H9 (cell line): ENCODE data around the gene HIC1. TPM values are rescaled to one million over a fixed set of nuclear protein-coding genes. Genes with fewer than 3 reads are reported as not detected.

Experiments
- DNase-seq: peaks from one replicate; pipeline ENCODE4 v3.0.0-alpha.2; 2017
- H2AFZ ChIP-seq: one replicate; pipeline ENCODE4 v1.6.1; 2013; ENCODE audit warnings: mild to moderate bottlenecking, low read length, control low read depth, moderate library complexity
- H2AK5ac ChIP-seq: 2 replicates; pipeline ENCODE4 v1.6.1; 2013; ENCODE audit warnings: low read length, control low read depth, mixed read lengths; ENCODE audit not compliant: insufficient read length
- H2BK120ac ChIP-seq: one replicate; pipeline ENCODE4 v1.6.1; 2013; ENCODE audit warnings: low read depth, mild to moderate bottlenecking, low read length, control low read depth, inconsistent platforms; ENCODE audit not compliant: poor library complexity, severe bottlenecking
- H2BK12ac ChIP-seq: 2 replicates; pipeline ENCODE4 v1.6.1; 2013; ENCODE audit warnings: low read length, control low read depth, mixed read lengths, low read depth; ENCODE audit not compliant: insufficient read length
- H2BK15ac ChIP-seq: 2 replicates; pipeline ENCODE4 v1.6.1; 2013; ENCODE audit warnings: low read depth, low read length, control low read depth
- H2BK20ac ChIP-seq: one replicate; pipeline ENCODE4 v1.6.1; 2013; ENCODE audit warnings: low read depth, mild to moderate bottlenecking, low read length, control low read depth, inconsistent platforms; ENCODE audit not compliant: poor library complexity, severe bottlenecking
- H2BK5ac ChIP-seq: 2 replicates; pipeline ENCODE4 v1.6.1; 2013; ENCODE audit warnings: low read length, control low read depth, mixed read lengths; ENCODE audit not compliant: insufficient read length
- H3K14ac ChIP-seq: 2 replicates; pipeline ENCODE4 v1.6.1; 2013; ENCODE audit warnings: low read length, control low read depth; ENCODE audit not compliant: insufficient read depth
- H3K18ac ChIP-seq: 2 replicates; pipeline ENCODE4 v1.6.1; 2013; ENCODE audit warnings: low read depth, mild to moderate bottlenecking, mixed read lengths, low read length, control low read depth; ENCODE audit not compliant: insufficient read length
- H3K23ac ChIP-seq: 2 replicates; pipeline ENCODE4 v1.6.1; 2013; ENCODE audit warnings: low read length, control low read depth, mixed read lengths, low read depth; ENCODE audit not compliant: insufficient read length
- H3K23me2 ChIP-seq: 2 replicates; pipeline ENCODE4 v1.6.1; 2013; ENCODE audit warnings: low read depth, mild to moderate bottlenecking, mixed read lengths, low read length, control low read depth; ENCODE audit not compliant: insufficient read length, poor library complexity, severe bottlenecking
- H3K27ac ChIP-seq: 2 replicates; pipeline ENCODE4 v1.5.1; 2013; ENCODE audit warnings: low read length, control low read depth, mixed read lengths, low read depth; ENCODE audit not compliant: insufficient read length
- H3K27me3 ChIP-seq: 2 replicates; pipeline ENCODE4 v1.6.1; 2013; ENCODE audit warnings: low read length, control low read depth, inconsistent platforms; ENCODE audit not compliant: insufficient read depth
- H3K4ac ChIP-seq: 2 replicates; pipeline ENCODE4 v1.6.1; 2013; ENCODE audit warnings: low read depth, mild to moderate bottlenecking, control low read depth, inconsistent platforms, low read length, moderate library complexity
- H3K4me1 ChIP-seq: 2 replicates; pipeline ENCODE4 v1.6.1; 2013; ENCODE audit warnings: low read length, control low read depth, inconsistent platforms; ENCODE audit not compliant: insufficient read depth
- H3K4me2 ChIP-seq: 2 replicates; pipeline ENCODE4 v1.6.1; 2013; ENCODE audit warnings: low read length, control low read depth, mixed read lengths; ENCODE audit not compliant: insufficient read length, insufficient read depth
- H3K56ac ChIP-seq: 2 replicates; pipeline ENCODE4 v1.6.1; 2013; ENCODE audit warnings: low read depth, mild to moderate bottlenecking, mixed read lengths, low read length, control low read depth; ENCODE audit not compliant: insufficient read length
- H3K79me1 ChIP-seq: 2 replicates; pipeline ENCODE4 v1.6.1; 2013; ENCODE audit warnings: low read depth, mild to moderate bottlenecking, moderate library complexity, low read length, control low read depth, inconsistent platforms; ENCODE audit not compliant: insufficient read depth, poor library complexity, severe bottlenecking
- H3K79me2 ChIP-seq: 2 replicates; pipeline ENCODE4 v1.6.1; 2013; ENCODE audit warnings: low read length, control low read depth, inconsistent platforms; ENCODE audit not compliant: insufficient read depth
- H3K9ac ChIP-seq: 2 replicates; pipeline ENCODE4 v1.6.1; 2013; ENCODE audit warnings: low read length, control low read depth, mixed read lengths; ENCODE audit not compliant: insufficient read length; ENCODE audit errors: extremely low read depth
- H3K9me3 ChIP-seq: one replicate; pipeline ENCODE4 v1.6.1; 2013; ENCODE audit warnings: low read depth, low read length, inconsistent platforms; ENCODE audit not compliant: control insufficient read depth
- H3T11ph ChIP-seq: one replicate; pipeline ENCODE4 v1.6.1; 2013; ENCODE audit warnings: mild to moderate bottlenecking, low read length, control low read depth, inconsistent platforms
- H4K20me1 ChIP-seq: one replicate; pipeline ENCODE4 v1.6.1; 2013; ENCODE audit not compliant: control insufficient read depth, insufficient read length, insufficient read depth
- H4K5ac ChIP-seq: 2 replicates; pipeline ENCODE4 v1.6.1; 2013; ENCODE audit warnings: low read depth, mild to moderate bottlenecking, mixed read lengths, low read length, control low read depth; ENCODE audit not compliant: insufficient read length
- H4K8ac ChIP-seq: replicated peaks from 2 replicates; pipeline ENCODE4 v1.6.1; 2013; ENCODE audit warnings: low read length, control low read depth, mixed read lengths, low read depth; ENCODE audit not compliant: insufficient read length
- H4K91ac ChIP-seq: 2 replicates; pipeline ENCODE4 v1.6.1; 2013; ENCODE audit warnings: low read depth, mild to moderate bottlenecking, moderate library complexity, mixed read lengths, low read length, control low read depth; ENCODE audit not compliant: insufficient read length
- H3K27ac Mint-ChIP-seq, 3 experiments: 2 replicates in 2 of 3; 3 replicates in 1 of 3; pipeline ENCODE4 v1.8.0; 2020 to 2021; ENCODE audit warnings: mixed read lengths in 3 of 3, mild to moderate bottlenecking in 1 of 3, moderate library complexity in 1 of 3
- H3K27me3 Mint-ChIP-seq: 2 replicates; pipeline ENCODE4 v1.8.0; 2021; ENCODE audit warnings: low read depth, mild to moderate bottlenecking, moderate library complexity, mixed read lengths
- H3K36me3 Mint-ChIP-seq, 3 experiments: 2 replicates in 2 of 3; 3 replicates in 1 of 3; pipeline ENCODE4 v1.8.0; 2020 to 2021; ENCODE audit warnings: low read depth in 3 of 3, mixed read lengths in 3 of 3; ENCODE audit not compliant: insufficient read depth in 1 of 3
- H3K4me1 Mint-ChIP-seq, 2 experiments: 2 replicates each; pipeline ENCODE4 v1.8.0; 2020; ENCODE audit warnings: mixed read lengths in 2 of 2
- H3K4me3 Mint-ChIP-seq, 2 experiments: 2 replicates in 1 of 2; 3 replicates in 1 of 2; pipeline ENCODE4 v1.8.0; 2020 to 2021; ENCODE audit warnings: mild to moderate bottlenecking in 2 of 2, mixed read lengths in 2 of 2, moderate library complexity in 1 of 2
- H3K9me3 Mint-ChIP-seq, 2 experiments: 2 replicates in 1 of 2; 3 replicates in 1 of 2; pipeline ENCODE4 v1.8.0; 2020; ENCODE audit warnings: mild to moderate bottlenecking in 2 of 2, mixed read lengths in 2 of 2, moderate library complexity in 1 of 2
- WGBS: extraction: QIAGEN DNeasy Blood & Tissue Kit; methylation state at CpG from one replicate; pipeline ENCODE4 v1.1.7; 2013; ENCODE audit warnings: missing lambda C conversion rate, low lambda C conversion rate, mixed read lengths; ENCODE audit not compliant: insufficient read length; ENCODE audit errors: extremely low coverage; 5-methylcytosine and 5-hydroxymethylcytosine counted together
- microRNA-seq: library from miRNA; unstranded; fragments of <30 nt; microRNA quantifications from one replicate; pipeline ENCODE4, GENCODE V29; 2020; ENCODE audit warnings: borderline microRNAs expressed
- total RNA-seq: library from RNA; stranded (reverse); gene quantifications from 2 replicates; pipeline ENCODE4 v1.2.1, GENCODE V29; 2021
- TF ChIP-seq, protein P1 (sequence below): fragments of 200-600 bp; sonication (generic); conservative IDR thresholded peaks from 3 replicates; pipeline ENCODE4 v1.8.0; 2021; ENCODE audit warnings: antibody characterized with exemption, mild to moderate bottlenecking

Gene HIC1
- total RNA-seq, 1 experiment from 2014 or later: 1.8 TPM

DNA sequence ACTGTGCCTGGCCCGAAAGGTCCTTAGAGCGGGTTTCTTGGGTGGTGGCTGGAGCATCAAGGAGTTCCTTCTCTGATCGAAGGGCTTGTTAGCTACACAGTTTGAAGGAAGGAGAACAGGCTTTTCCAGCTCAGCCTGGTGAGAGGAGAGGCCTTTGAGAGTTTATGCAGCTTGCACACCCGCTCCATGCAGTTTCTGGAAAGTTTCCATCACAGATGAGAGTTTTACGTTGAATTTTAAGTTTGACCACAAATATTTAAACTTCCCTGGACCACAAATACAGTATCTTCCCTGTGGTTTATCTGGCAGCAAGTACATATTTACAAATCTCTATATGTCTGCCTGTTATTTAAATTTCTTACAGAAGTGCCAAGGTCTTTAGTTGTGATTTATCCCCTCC is 56.8 kb downstream of the HIC1 start:
- Histone ChIP-seq H3K23ac (no peak overlapping the region), H3K4me1 (no peaks in the 10 kb centered on the region), H3K9me3 (no peaks in the 10 kb centered on the region), H3K9ac (no peak overlapping the region), H4K20me1 (no peaks in the 10 kb centered on the region), H2AFZ (no peak overlapping the region), H3T11ph (no peak overlapping the region), H2BK5ac (no peak overlapping the region), H3K27ac (no peak overlapping the region), H3K79me2 (no peaks in the 10 kb centered on the region), H2BK15ac (no peak overlapping the region), H3K23me2 (no peaks in the 10 kb centered on the region), H2BK12ac (no peak overlapping the region), H4K91ac (no peak overlapping the region), H3K4ac (no peak overlapping the region), H2AK5ac (no peak overlapping the region), H3K56ac (no peak overlapping the region), H2BK20ac (no peak overlapping the region), H3K4me2 (no peak overlapping the region), H3K14ac (no peak overlapping the region), H3K79me1 (no peaks in the 10 kb centered on the region), H2BK120ac (no peak overlapping the region), H3K27me3 (no peaks in the 10 kb centered on the region), H3K18ac (no peak overlapping the region), H4K8ac (no peak overlapping the region), H4K5ac (no peak overlapping the region)
- no CpG with 5 or more reads among the region's 5 CpGs for WGBS
- no peaks in the 10 kb centered on the region for H3K27me3 Mint-ChIP-seq
- H3K4me1 Mint-ChIP-seq: peaks cover 0 to under 1% of the 10 kb centered on the region in 2 experiments; a peak in 1 of 4 replicates
- H3K9me3 Mint-ChIP-seq: no peaks in the 10 kb centered on the region
- H3K36me3 Mint-ChIP-seq: no peaks in the 10 kb centered on the region
- no peak overlapping the region for H3K4me3 Mint-ChIP-seq
- TF ChIP-seq, protein P1, sequence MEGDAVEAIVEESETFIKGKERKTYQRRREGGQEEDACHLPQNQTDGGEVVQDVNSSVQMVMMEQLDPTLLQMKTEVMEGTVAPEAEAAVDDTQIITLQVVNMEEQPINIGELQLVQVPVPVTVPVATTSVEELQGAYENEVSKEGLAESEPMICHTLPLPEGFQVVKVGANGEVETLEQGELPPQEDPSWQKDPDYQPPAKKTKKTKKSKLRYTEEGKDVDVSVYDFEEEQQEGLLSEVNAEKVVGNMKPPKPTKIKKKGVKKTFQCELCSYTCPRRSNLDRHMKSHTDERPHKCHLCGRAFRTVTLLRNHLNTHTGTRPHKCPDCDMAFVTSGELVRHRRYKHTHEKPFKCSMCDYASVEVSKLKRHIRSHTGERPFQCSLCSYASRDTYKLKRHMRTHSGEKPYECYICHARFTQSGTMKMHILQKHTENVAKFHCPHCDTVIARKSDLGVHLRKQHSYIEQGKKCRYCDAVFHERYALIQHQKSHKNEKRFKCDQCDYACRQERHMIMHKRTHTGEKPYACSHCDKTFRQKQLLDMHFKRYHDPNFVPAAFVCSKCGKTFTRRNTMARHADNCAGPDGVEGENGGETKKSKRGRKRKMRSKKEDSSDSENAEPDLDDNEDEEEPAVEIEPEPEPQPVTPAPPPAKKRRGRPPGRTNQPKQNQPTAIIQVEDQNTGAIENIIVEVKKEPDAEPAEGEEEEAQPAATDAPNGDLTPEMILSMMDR: no peak
- H3K27ac Mint-ChIP-seq: peak overlapping the region in 1 of 3 experiments; percentile 70; a peak in 1 of 7 replicates
- no peak for DNase-seq

Small RNAs within 50 kb of the gene (microRNA-seq; reads per million reads assigned to microRNA genes)
- 25.7 reads per million, percentile 56 among the genes with 10 or more reads in this experiment for gene MIR132
- gene MIR212: 2.1 reads per million, percentile 21 among the genes with 10 or more reads in this experiment

Other genes with a start within 250 kb of the HIC1 start
- gene SMYD4, start 225.2 kb upstream of the HIC1 start, total RNA-seq: 28.8 and 29.0 TPM in 2 replicates
- 215 and 220 TPM in 2 replicates for gene RPA1, start 225.1 kb upstream of the HIC1 start, total RNA-seq
- 0.18 and 0.22 TPM in 2 replicates for gene RTN4RL1, start 29.8 kb upstream of the HIC1 start, total RNA-seq
- 27.5 and 31.3 TPM in 2 replicates for gene DPH1, start 24.9 kb upstream of the HIC1 start, total RNA-seq
- gene OVCA2, start 13.1 kb upstream of the HIC1 start, total RNA-seq: 24.2 and 24.6 TPM in 2 replicates
- 28.6 and 35.6 TPM in 2 replicates for gene SMG6, start 248.7 kb downstream of the HIC1 start, total RNA-seq
- 5.4 and 5.6 TPM in 2 replicates for gene SRR, start 248.8 kb downstream of the HIC1 start, total RNA-seq